ENCODE results near the gene C16orf96.

C16orf96 gene

GRCh38 chr16:4602331-4602730, 46.2 kb downstream of the C16orf96 start:
- no peak for DNase-seq

- DNase-seq = no peak
Observed at GRCh38 chr16:4603624-4604170, 47.6 kb downstream of the C16orf96 start.

- DNase-seq = no peak
Observed at GRCh38 chr16:4604401-4604800, 48.3 kb downstream of the C16orf96 start.

GRCh38 chr16:4606354-4606753, 50.2 kb downstream of the C16orf96 start:
- no peak for DNase-seq

- no peak for DNase-seq
Observed at GRCh38 chr16:4607841-4608703, 51.9 kb downstream of the C16orf96 start.

GRCh38 chr16:4608704-4608980, 52.5 kb downstream of the C16orf96 start:
- no peak for DNase-seq

GRCh38 chr16:4609200-4610010, 53.3 kb downstream of the C16orf96 start:
- DNase-seq = no peak

GRCh38 chr16:4610011-4611005, 54.2 kb downstream of the C16orf96 start:
- DNase-seq = no peak

GRCh38 chr16:4611337-4612021, 55.3 kb downstream of the C16orf96 start:
- DNase-seq = no peak

GRCh38 chr16:4612474-4612931, 56.4 kb downstream of the C16orf96 start:
- no peak for DNase-seq

- DNase-seq = no peak
Observed at GRCh38 chr16:4612977-4613635, 57.0 kb downstream of the C16orf96 start.

GRCh38 chr16:4613636-4614570, 57.8 kb downstream of the C16orf96 start:
- peak; percentile 30 for DNase-seq

- DNase-seq = peak; percentile 87
Observed at GRCh38 chr16:4614571-4615383, 58.6 kb downstream of the C16orf96 start, which contains the start of gene UBALD1. Gene UBALD1 (minus strand): TSS chr16:4614888. CDS start chr16:4614797, 91 bp downstream.

- no peak for DNase-seq
Observed at GRCh38 chr16:4615384-4616046, 59.4 kb downstream of the C16orf96 start.

- peak; percentile 100 for DNase-seq
Observed at GRCh38 chr16:4616047-4616811, 60.1 kb downstream of the C16orf96 start.

GRCh38 chr16:4617880-4618279, 61.7 kb downstream of the C16orf96 start:
- DNase-seq = no peak

GRCh38 chr16:4618645-4619418, 62.7 kb downstream of the C16orf96 start:
- no peak for DNase-seq
